ENCODE measurements around the gene CFAP46. TPM values are rescaled to one million over a fixed set of nuclear protein-coding genes. Genes with fewer than 3 reads are reported as not detected.

CFAP46 gene
- total RNA-seq, 2 experiments from 2014 or later = not detected

DNA sequence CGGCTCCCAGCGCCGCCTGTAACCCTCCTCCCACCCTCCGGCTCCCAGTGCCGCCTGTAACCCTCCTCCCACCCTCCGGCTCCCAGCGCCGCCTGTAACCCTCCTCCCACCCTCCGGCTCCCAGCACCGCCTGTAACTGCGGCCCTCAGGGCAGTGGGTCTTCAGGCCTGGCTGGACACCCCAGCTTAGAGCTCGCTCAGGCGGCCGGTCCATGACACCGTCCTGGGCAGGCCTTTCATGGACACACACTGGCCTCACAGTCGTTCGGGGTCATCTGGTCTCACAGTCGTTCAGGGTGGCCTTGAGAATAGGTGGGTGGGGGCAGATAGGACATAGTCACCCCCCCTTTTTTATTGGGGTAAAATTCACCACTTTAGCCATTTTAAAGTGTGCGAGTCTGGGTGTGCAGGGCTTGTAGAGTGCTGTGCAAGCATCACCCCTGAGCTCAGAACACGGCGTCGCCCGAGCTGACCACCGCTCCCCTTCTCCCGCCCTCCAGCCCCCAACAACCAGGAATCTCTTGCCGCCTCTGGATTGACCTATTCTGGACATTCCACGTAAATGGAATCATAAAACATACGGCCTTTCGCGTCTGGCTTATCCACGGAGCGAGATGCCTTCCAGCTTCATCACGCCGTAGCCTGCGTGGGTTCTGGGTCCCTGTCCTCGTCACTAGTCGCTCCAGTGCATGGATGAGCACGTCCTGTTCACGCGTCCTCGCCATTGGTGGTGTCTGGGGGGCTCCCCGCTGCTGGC, 41.1 kb upstream of the CFAP46 start:
- H3K9me3 ChIP-seq (ENCODE audit: control insufficient read depth in 1 of 2, insufficient read depth in 1 of 2, low read length in 2 of 2) = peaks cover 0 to 5% of the 10 kb centered on the region in 2 experiments
- TF ChIP-seq, protein P1, sequence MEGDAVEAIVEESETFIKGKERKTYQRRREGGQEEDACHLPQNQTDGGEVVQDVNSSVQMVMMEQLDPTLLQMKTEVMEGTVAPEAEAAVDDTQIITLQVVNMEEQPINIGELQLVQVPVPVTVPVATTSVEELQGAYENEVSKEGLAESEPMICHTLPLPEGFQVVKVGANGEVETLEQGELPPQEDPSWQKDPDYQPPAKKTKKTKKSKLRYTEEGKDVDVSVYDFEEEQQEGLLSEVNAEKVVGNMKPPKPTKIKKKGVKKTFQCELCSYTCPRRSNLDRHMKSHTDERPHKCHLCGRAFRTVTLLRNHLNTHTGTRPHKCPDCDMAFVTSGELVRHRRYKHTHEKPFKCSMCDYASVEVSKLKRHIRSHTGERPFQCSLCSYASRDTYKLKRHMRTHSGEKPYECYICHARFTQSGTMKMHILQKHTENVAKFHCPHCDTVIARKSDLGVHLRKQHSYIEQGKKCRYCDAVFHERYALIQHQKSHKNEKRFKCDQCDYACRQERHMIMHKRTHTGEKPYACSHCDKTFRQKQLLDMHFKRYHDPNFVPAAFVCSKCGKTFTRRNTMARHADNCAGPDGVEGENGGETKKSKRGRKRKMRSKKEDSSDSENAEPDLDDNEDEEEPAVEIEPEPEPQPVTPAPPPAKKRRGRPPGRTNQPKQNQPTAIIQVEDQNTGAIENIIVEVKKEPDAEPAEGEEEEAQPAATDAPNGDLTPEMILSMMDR (IDR thresholded peaks at IDR 0.05) = no peak
- no peaks in the 10 kb centered on the region for H3K36me3 ChIP-seq (ENCODE audit: insufficient read depth, low read length)
- CTCF ChIA-PET = no interaction called here
- Mint-ChIP-seq H3K4me1 (ENCODE audit: low read depth) (no peaks in the 10 kb centered on the region), H3K27ac (no peak overlapping the region), H3K27me3 (no peaks in the 10 kb centered on the region), H3K9me3 (no peaks in the 10 kb centered on the region), H3K36me3 (ENCODE audit: low read depth) (no peaks in the 10 kb centered on the region), H3K4me3 (no peak overlapping the region)
- H3K27ac ChIP-seq (ENCODE audit: low read depth in 1 of 2, low read length in 2 of 2) = no peak overlapping the region
- intact Hi-C loops (cut with DNase I, micrococcal nuclease) = no loop called here
- H3K4me1 ChIP-seq (ENCODE audit: insufficient read depth, low read length) = no peaks in the 10 kb centered on the region
- POLR2A ChIA-PET = no interaction called here
- H3K27me3 ChIP-seq (ENCODE audit: control insufficient read depth in 1 of 2, insufficient read depth in 2 of 2, low read length in 2 of 2) = peaks cover 0 to 3% of the 10 kb centered on the region in 2 experiments
- ATAC-seq (ENCODE audit: poor library complexity) = no peak
- DNase-seq = peak in 1 of 14 experiments; percentile 5
- no peak overlapping the region for H3K4me3 ChIP-seq (ENCODE audit: low read length)

DNA sequence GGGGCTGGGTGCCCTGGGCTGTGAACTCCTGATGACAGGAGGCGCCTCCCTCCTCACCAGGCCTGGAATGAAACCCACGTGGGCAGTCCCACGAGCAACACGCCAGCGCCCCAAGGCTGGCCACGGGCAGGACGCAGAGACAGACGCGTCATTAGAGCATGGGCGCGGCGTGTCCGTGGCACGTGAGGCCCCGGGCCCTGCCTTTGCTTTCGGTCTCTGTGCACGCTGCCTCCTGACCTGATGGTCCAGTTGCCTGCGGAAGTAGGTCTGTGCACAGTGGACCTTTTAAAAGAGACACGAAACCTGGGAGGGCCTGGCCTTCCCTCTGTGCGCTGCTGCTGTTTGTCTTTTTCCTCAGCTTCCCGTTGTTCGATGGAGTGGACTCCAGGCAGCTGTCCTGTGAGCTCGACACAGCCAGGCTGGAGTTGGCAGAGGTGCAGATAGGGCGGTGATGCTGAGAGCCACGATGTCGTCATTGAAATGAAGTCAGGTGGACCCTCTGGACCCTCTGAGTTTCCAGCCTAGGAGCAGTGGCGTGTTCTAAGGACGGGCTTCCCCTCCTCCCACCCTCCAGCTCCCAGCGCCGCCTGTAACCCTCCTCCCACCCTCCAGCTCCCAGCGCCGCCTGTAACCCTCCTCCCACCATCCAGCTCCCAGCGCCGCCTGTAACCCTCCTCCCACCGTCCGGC, 40.1 kb upstream of the CFAP46 start:
- H3K4me3 ChIP-seq (ENCODE audit: low read length) = no peak overlapping the region
- peaks cover 0 to 5% of the 10 kb centered on the region in 2 experiments for H3K9me3 ChIP-seq (ENCODE audit: control insufficient read depth in 1 of 2, insufficient read depth in 1 of 2, low read length in 2 of 2)
- Mint-ChIP-seq H3K36me3 (ENCODE audit: low read depth) (no peaks in the 10 kb centered on the region), H3K4me3 (no peak overlapping the region), H3K27me3 (no peaks in the 10 kb centered on the region), H3K27ac (no peak overlapping the region), H3K9me3 (no peaks in the 10 kb centered on the region), H3K4me1 (ENCODE audit: low read depth) (no peaks in the 10 kb centered on the region)
- no peaks in the 10 kb centered on the region for H3K36me3 ChIP-seq (ENCODE audit: insufficient read depth, low read length)
- TF ChIP-seq, protein P1 (IDR thresholded peaks at IDR 0.05) = no peak
- ChIA-PET POLR2A (no interaction called here), CTCF (no interaction called here)
- H3K27ac ChIP-seq (ENCODE audit: low read depth in 1 of 2, low read length in 2 of 2) = no peak overlapping the region
- intact Hi-C loops (cut with DNase I, micrococcal nuclease) = no loop called here
- ATAC-seq (ENCODE audit: poor library complexity) (no peak), DNase-seq (peak in 1 of 14 experiments; percentile 0)
- H3K27me3 ChIP-seq (ENCODE audit: control insufficient read depth in 1 of 2, insufficient read depth in 2 of 2, low read length in 2 of 2) = peaks cover 0 to 3% of the 10 kb centered on the region in 2 experiments
- no peaks in the 10 kb centered on the region for H3K4me1 ChIP-seq (ENCODE audit: insufficient read depth, low read length)

DNA sequence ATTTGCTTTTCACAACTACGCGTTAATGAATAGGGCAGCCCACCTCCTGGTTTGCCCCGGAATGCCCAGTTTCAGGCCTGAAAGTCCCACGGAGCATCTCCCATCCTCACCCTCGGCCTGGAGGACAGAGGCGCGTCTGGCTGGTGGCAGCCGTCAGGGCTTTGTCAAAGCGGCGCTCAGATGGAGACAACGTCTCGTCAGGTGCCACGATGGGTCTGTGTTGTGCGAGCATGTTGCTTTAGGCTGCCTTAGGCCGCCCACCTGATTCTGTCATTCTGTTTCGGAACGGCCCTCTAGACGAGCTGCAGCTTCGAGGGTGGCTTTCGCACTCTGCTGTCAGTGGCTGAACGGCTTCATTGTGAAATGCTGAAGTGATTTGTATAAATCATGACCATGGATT, 39.4 kb upstream of the CFAP46 start:
- H3K36me3 ChIP-seq (ENCODE audit: insufficient read depth, low read length) = no peaks in the 10 kb centered on the region
- TF ChIP-seq, protein P1 (IDR thresholded peaks at IDR 0.05) = no peak
- no peak for ATAC-seq (ENCODE audit: poor library complexity)
- POLR2A ChIA-PET = no interaction called here
- H3K4me3 Mint-ChIP-seq = no peak overlapping the region
- intact Hi-C loops (cut with DNase I, micrococcal nuclease) = no loop called here
- no peak overlapping the region for H3K4me3 ChIP-seq (ENCODE audit: low read length)
- H3K9me3 ChIP-seq (ENCODE audit: control insufficient read depth in 1 of 2, insufficient read depth in 1 of 2, low read length in 2 of 2) = peaks cover 0 to 5% of the 10 kb centered on the region in 2 experiments
- peaks cover 0 to 3% of the 10 kb centered on the region in 2 experiments for H3K27me3 ChIP-seq (ENCODE audit: control insufficient read depth in 1 of 2, insufficient read depth in 2 of 2, low read length in 2 of 2)
- H3K36me3 Mint-ChIP-seq (ENCODE audit: low read depth) = no peaks in the 10 kb centered on the region
- H3K9me3 Mint-ChIP-seq = no peaks in the 10 kb centered on the region
- H3K27ac ChIP-seq (ENCODE audit: low read depth in 1 of 2, low read length in 2 of 2) = no peak overlapping the region
- H3K4me1 ChIP-seq (ENCODE audit: insufficient read depth, low read length) = no peaks in the 10 kb centered on the region
- CTCF ChIA-PET = no interaction called here
- no peaks in the 10 kb centered on the region for H3K27me3 Mint-ChIP-seq
- DNase-seq = peak in 1 of 14 experiments; percentile 0
- H3K4me1 Mint-ChIP-seq (ENCODE audit: low read depth) = no peaks in the 10 kb centered on the region
- no peak overlapping the region for H3K27ac Mint-ChIP-seq
